Kidney capillary endothelial cell (primary cell): ENCODE measurements around the gene SELENON.
A peak's percentile ranks its signal among the peaks of the same experiment; 100 is the strongest.
"Not testable (repeated sequence)": the region's sequence is repeated elsewhere in the genome, so short reads cannot be mapped to it uniquely, and the experiment has no call there.

ENCODE experiments used
- DNase-seq: peaks from one replicate; pipeline ENCODE4 v3.0.0-alpha.2; 2018; ENCODE audit warnings: low spot score

SELENON gene

DNA sequence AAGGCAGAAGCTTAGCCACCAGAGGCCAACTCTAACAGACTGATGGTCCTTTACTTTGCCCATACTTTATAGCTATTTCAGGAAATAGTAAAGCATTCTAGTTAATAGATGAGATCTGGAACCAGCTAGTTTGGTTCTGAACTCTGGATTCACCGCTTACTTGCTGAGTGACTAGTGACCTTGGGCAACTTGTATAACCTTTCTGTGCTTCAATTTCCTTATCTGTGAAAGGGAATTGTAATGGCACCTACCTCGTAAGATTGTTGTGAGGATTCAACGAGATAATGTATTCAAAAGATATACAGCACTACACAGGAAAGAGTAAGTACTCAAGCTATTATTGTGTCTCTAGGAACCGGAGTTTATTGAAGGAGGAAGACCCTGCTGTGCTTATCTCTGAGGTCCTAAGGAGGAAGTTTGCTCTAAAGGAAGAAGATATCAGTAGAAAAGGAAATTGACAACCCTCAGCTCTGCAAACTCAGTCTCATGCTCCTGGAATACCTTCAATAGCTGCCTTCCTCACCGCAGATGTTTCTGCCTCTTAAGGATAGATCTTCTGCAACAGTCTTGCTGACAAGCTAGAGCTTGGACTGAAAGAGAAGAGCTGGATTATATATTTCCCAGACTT is 31.7 kb downstream of the SELENON start:
- no peak for DNase-seq

DNA sequence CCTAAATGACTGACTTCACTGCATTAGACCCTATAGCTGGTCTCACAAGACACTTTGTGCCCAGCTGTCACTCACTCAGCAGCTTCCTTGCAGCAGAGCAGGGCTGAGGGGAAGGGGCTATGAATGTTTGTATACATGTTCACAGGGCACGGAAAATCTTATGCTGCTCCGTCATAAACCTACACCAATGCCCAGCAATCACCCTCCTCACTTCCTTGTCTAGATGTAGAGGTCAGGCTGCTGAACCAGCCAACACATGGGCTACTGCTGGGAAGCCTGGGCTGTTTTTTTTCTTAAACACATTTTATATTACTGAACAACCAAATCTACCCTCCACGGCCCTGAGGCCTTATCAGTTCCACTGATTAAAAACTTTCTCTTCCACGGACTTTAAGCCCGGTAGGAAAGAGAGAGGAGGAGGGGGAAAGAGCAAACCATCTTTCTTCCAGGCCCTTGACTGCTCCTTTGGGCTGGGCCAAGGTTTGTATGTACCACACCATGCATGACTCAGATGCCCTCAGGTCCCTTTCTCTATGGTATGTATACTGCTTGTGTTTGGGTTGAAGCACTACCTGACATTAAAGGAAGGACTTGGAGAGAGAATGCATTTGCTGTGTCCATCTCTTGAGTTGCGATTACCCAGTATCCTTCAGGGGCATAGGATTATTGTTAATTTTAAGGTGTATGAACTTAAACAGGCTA is 32.5 kb downstream of the SELENON start:
- no peak for DNase-seq

DNA sequence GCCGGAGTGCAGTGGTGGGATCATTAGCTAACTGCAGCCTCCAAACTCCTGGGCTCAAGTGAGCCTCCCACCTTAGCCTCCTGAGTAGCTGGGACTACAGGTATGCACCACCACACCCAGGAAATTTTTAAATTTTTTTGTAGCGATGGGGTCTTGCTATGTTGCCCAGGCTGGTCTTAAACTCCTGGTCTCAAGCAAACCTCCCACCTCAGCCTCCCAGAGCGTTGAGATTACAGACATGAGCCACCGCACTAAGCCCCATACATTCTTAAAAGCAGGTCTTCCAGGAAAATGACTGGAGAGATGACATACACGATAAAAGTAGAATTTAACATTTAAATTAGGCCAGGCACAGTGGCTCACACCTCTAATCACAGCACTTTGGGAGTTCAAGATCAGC is 33.2 kb downstream of the SELENON start:
- DNase-seq, result no peak

DNA sequence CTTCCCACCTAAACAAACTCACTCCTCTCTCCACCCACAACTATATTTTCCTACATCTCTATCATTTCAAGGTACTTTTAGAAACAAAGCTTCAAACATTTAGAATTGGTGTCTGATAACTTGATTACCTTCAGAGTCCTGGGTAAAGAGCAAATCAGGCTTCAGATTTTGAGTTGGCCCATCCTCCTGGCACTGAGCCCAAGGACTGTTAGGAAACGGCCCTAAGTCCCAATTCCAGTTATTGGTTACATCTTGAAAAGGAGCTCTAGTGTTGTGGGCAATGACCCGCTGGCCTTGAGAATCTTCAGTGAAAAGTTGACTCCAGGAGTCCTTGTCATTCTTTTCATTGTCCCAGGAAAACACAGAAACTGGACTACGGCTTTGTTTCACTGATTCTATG is 34.9 kb downstream of the SELENON start:
- DNase-seq, result no peak

DNA sequence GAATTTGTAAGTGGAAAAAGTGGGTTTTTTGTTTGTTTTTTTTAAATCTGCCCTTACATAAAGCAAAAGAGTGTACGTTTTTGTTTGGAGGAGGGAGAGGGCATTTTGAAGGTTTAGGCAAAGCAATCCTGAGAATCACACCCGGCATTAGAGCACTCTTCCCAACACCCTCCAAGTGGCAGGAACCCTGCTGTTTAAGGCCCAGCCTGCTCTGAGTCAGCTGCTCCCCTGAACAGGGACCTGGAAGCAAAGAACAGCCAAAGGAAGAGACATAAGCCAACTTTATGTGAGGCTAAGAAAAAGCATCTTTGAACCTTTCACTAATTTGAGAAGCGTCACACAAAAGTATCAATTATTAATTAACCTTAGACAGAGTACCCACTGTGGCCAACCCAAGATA is 36.7 kb downstream of the SELENON start:
- DNase-seq, result no peak

DNA sequence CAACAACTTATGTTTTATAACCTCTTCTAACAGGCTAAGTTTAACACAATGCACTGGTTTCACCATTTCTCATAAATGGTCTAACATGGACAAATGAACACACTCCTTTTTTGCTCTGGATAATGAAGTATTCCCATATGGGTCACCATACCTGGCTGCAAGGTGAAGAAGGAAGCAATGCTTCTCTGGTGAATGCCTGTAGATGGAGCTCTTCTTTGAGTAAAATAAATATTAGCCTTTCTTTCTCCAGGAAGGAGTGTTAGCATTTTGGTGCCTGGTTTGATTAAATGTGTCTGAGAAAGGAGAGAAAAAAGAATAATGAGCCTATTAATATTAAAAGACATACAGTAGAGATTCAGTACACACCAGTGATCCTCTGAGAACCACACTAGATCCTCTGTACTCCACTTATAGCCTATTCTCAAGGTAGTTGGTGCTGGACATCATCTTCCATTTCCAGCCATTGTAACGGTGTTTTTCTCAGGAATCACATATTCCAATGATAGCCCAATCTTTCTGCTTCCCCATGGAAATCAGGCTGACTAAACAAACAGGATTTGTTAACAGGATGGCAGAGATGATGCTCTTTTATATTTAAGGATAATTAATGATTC is 37.4 kb downstream of the SELENON start:
- no peak for DNase-seq

DNA sequence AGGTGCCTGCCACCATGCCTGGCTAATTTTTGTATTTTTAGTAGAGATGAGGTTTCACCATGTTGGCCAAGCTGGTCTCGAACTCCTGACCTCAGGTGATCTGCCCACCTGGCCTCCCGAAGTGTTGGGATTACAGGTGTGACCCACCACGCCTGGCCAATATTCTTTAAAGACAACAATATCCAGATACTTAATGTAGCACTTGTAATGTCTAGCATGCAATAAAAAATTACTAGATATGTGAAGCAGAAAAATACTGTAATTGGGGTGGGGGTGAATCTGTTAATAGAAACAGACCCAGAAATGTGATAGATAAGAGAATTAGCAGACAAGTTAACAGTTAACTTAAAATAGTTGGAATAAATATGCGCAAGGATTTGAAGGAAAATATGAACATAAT is 39.8 kb downstream of the SELENON start:
- not testable (repeated sequence) for DNase-seq

DNA sequence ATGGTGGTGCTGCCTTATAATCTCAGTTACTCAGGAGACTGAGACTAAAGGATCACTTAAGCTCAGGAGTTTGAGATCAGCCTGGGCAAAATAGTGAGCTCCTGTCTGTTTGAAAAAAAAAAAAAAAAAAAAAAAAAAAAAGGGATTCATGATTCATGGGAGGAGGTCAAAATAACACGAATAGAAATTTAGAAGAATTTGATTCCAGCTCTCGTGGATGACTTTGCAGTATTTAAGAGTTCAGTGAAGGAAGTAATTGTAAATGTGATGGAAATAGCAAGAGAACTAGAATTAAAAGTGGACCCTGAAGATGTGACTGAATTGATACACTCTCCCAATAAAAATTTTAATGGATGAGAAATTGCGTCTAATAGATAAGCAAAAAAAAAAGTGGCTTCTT is 43.5 kb downstream of the SELENON start:
- DNase-seq, result no peak

DNA sequence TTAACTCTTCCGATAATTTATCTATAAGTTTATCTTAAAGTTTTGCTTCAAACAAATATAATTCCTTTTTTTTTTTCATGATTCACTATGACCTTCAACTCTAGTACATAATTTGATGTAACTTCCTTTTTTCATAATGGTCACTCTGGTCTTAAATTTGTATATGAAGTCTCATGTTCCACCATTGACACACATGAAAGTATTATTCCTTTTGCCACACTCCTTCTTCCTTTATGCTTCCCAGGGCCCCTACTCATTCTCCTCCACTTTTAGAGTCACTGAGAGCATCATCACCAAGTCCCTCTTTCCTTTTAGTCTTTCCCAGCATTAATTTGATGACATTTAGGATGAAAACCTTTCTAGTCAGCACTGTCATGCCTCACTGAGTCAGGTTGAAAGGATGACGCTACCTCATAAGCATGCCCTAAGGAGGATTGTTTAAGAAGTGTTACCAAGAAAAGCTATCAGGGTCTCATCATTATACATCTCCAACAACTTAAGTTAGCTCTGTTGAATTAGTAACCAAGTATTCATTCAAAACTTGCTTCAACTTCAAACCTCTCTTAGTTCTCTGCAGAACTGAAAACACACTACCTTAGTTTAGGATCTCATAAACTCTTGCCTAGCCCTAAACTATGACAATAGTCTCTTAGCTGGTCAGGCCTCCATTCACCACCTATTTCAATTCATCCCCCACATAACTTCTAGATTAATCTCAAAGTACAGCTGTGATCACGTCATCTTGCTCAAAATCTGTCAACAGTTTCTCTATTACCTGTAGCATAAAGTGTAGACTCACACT is 44.7 kb downstream of the SELENON start:
- no peak for DNase-seq

DNA sequence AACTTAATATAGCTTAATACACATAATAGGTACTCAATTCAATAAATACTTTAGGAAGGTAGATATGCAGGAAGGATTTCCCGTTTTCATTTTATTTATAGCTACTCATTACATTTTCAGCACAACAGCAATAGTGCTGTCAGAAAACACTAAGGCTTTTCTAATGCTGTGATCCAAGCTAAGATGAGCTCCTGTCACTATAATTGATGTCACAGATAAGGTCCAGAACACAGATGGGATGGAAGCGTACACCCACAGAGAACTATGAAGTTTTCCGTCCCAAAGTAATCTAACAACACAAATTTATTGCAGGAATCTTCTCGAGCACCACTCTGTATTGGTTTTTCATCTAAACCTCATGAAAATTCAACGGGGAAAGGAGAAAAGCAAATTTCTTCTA is 45.7 kb downstream of the SELENON start:
- DNase-seq, result no peak

DNA sequence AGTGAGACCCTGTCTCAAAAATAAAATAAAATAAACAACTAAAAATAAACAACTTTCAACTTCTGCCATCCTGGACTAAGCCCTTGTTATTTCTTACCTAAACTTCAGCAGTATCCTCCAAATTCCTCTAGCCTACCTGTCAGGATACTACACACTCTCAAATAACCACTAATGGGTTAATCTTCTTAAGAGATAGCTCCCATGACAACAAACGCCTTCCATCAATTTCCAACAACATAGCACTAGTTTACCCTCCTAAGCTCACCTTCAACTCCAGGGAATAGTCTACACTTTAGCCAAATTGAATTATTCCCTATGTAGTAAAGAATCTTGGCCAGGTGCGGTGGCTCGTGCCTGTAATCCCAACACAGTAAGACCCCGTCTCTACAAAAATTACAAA is 47.9 kb downstream of the SELENON start:
- DNase-seq, result no peak

DNA sequence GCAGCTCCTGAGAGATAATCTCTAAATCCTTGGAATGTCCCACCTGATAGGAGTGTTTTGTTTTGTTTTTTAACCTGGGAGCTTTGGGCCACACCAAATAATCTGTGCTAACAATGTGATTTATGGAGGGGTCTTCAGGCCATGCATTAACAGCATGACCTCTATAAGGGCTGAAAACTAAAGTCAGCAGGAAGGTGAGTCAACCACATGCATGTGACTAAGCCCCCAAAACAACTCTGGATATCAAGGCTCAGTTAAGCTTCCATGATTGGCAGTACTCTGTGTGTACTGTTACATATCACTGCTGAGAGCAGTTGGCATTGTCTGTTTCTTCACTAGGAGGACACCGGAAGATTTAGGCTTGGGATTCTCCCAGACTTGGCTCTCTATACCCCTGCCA is 48.5 kb downstream of the SELENON start:
- peak; percentile 38 for DNase-seq

DNA sequence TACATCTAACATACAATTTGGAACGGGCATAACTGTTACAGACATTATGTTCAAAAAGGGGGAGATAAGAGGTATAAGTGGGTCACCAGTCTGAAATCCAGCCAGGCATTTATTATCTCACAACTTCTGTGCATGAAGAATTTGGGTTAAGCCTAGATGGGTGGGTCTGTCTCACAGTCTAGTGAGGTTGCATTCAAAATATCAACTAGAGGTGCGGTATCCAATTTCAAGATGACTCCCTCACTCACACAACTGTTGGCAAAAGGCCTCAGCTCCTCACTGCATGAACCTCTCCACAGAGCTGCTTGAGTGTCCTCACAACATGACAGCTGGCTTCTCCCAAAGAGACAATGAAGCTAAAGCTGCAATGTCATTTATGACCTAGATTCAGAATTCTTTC is 54.6 kb downstream of the SELENON start:
- no peak for DNase-seq

DNA sequence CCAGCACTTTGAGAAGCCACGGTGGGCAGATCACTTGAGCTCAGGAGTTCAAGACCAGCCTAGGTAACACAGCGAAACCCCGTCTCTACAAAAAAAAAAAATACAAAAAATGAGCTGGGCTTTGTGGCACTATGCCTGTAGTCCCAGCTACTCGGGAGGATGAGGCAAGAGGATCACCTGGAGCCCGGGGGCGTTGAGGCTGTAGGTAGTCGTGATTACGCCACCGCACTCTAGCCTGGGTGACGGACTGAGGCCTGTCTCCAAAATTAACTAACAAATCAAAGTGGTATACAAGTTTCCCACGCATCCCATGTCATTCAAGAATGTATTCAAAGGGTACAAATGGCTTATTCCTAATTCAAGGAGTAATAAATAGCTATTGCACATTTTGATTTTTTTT is 56.9 kb downstream of the SELENON start:
- DNase-seq, result no peak

DNA sequence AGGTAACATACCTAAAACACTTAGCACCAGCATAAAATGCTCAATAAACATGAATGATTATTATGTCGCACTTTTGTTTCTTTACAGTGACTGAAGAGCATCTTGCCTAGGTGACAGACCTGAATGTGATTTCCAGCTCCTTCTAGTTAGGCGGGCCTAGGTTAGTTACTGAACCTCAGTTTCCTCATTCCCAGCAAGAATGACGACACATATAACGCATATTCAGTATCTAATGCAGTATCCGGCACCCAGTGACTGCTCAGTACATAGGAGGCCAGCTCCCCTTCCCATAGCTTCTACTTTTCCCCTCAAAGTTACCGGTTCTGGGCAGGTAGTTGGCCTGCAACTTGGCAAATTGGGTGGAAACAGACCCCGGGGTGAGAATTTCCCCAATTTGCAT is 58.5 kb downstream of the SELENON start:
- DNase-seq, result no peak

DNA sequence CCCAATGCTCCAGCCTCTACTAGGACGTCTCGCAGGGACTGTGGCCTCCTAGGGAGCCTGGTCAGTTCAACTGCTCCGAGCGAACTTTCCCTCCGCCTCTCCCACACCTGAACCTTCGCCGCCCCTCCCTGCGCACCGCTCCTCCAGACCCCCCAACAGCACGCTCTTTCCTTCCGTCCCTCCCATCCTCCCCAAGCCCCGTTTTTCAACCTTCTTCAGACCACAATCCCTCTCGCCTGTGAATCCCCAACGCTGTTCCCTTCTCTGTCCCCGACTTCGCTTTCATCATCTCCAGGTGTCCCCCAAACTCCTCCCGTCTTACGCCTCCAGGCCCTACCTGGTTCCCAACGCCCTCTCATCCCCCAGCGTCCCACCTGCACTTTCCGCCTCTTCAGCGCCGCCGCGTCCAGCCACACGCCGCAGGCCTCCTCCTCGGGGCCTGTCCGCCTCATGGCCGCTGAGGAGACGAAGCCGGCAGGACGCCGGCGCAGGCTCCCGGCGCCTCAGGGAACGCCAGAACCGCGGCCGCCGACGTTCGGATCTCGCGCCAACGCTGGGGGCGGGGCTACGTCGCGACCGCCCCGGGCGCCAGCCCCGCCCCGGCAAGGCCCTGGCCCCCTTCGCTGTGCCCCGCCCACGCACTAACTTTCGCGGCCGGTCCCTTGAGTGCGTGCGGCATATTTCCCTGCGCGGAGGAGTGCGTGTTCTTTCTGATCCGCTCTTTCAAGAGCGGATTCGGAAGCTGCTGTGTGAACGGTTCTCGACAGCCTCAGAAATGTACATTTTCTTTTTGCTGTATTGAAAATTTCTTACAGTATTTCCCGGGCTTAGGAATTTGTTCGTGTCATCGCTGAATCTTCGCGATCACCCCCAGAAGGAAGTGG is 59.2 kb downstream of the SELENON start, which contains the start of gene AUNIP:
Gene AUNIP (minus strand): TSS at position 552 of the 884 bp plus-strand sequence. CDS start 100 bp downstream, at position 452.
- DNase-seq, result peak; percentile 86

DNA sequence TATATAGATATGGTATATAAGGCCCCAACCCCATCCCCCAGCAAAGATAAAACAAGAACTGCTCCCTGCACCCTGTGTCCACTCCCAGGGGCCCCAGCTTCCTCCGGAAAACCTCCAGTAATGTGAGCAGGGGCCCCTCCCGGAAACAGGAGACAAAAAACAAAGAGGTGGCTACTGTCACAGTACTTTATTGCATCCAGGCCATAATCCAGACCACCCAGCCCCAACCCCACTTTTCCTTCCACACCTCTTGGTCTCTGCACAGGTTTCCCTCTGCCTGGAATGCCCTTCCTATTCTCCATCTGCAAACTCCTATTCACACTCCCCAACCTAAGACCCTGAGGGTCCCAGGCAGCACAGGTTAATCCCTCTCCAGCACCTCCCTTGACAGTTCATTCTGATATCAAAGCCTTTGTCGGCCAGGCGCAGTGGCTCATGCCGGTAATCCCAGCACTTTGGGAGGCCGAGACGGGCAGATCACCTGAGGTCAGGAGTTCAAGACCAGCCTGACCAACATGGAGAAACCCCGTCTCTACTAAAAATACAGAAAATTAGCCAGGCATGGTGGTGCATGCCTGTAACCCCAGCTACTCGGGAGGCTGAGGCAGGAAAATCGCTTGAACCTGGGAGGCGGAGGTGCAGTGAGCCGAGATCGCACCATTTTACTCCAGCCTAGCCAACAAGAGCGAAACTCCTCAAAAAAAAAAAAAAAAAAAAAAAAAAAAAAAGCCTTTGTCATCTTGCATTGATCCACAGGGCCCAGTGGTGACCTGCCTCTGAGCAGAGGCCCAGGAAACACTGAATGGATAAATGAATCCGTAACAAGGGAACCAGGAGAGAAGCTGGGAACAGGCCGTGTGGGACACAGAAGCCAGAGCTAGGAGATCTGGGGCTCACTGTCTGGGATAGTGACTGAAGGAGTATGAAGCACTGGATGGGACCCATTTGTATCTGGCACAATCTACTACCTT is 61.6 kb downstream of the SELENON start:
- DNase-seq, result no peak

DNA sequence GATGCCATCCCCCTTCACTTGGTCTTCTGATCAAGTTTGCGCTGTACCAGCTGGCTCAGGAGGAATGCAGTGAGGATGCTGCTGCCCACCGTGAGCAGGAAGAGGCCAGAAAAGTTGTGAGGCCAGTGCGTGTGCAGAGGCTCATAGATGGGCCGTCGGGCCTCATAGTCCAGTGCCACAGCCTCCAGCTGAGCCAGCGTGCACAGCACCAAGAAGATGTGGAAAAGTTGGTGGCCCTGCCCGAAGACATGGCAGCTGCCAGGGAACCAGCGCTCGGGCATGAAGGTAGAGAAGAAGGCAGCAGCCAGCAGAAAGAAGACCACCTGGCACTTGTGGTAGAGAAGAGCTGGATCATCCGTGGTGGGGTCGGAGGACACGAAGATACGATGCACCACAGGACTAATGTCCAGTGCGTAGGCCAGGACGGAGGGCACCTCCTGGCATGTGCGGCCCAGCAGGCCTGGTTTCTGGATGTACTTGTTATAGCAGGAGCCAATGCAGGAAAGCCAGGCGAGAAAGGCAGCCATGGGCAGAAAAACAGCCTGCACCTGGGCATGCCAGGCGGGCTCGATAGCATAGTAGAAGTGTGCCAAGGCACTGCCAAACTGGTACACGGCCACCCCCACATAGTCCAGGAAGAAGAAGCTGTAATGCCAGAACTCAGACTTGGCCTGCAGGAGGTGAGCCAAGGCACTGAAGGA is 62.9 kb downstream of the SELENON start:
- DNase-seq, result no peak

DNA sequence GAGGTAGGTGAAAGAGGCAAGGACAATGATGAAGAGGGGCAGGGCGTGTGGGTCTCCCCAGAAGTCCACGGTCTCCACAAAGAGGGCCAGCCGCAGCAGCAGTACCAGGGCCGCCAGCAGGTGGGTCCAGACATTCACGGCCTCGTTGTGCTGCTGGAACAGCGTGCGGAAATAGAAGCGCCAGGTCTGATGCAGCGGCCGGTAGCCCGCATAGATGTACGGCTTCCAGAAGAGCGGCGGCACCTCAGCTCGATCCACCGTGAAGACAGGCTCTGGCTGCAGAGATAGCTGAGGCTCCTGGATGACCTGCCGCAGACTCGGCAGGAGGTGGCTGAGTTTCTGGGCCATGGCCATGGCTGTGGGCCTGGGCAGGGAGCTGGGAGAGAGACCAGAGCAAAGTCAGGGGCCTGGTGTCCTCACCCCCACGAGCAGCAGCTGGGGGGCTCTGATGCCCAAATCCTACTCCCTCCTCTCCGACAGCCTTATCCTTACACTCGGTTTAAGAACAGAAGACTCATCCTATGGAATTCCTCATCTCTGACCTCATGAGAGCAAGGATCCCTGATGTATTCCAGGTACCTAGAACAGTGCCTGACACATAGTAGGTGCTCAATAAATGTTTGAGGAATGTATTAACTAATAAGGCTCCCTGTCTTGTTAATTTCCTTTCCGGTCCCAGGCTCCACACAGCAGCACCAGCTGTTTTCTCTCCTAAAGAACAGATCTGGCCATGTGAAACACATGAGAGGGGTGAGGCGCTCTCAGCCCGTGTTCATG is 63.7 kb downstream of the SELENON start:
- no peak for DNase-seq
